Articular chondrocyte of knee joint (primary cell): ENCODE data around the gene ITLN2. TPM values are rescaled to one million over a fixed set of nuclear protein-coding genes. Genes with fewer than 3 reads are reported as not detected.

Experiments used
- total RNA-seq: library from RNA; depleted of rRNA; stranded (reverse); fragments of >200 nt; gene quantifications from 2 replicates; pipeline ENCODE4 v1.2.3, GENCODE V29; 2012

Gene ITLN2
- not detected in 2 replicates for total RNA-seq

GRCh38 chr1:160954158-160955104 lies at the start of gene ITLN2:
ITLN2 (minus strand) TSS chr1:160954809; CDS start chr1:160954741, 68 bp downstream.

Other genes starting within 250 kb of the ITLN2 start
- not detected in 2 replicates for gene CD48, start 243.0 kb downstream of the ITLN2 start, total RNA-seq
- gene SLAMF7, start 215.6 kb downstream of the ITLN2 start, total RNA-seq: not detected in 2 replicates
- not detected in 2 replicates for gene LY9, start 158.6 kb downstream of the ITLN2 start, total RNA-seq
- gene CD244, start 91.9 kb downstream of the ITLN2 start, total RNA-seq: not detected in 2 replicates
- not detected in 2 replicates for gene ITLN1, start 69.6 kb downstream of the ITLN2 start, total RNA-seq
- gene F11R, start 66.3 kb upstream of the ITLN2 start, total RNA-seq: 0.78 and 0.86 TPM in 2 replicates
- gene TSTD1, start 84.2 kb upstream of the ITLN2 start, total RNA-seq: 5.6 and 6.1 TPM in 2 replicates
- 45.6 and 49.1 TPM in 2 replicates for gene USF1, start 91.2 kb upstream of the ITLN2 start, total RNA-seq
- gene ARHGAP30, start 115.1 kb upstream of the ITLN2 start, total RNA-seq: under 0.01 TPM in 1 of 2 replicates, not detected in the other
- gene NECTIN4, start 134.7 kb upstream of the ITLN2 start, total RNA-seq: 0.13 TPM in 1 of 2 replicates, not detected in the other
- 1.4 TPM in 2 replicates for gene KLHDC9, start 143.6 kb upstream of the ITLN2 start, total RNA-seq
- 22.2 and 23.6 TPM in 2 replicates for gene PFDN2, start 163.2 kb upstream of the ITLN2 start, total RNA-seq
- gene NIT1, start 163.3 kb upstream of the ITLN2 start, total RNA-seq: 19.1 and 21.4 TPM in 2 replicates
- 28.6 and 33.5 TPM in 2 replicates for gene DEDD, start 177.9 kb upstream of the ITLN2 start, total RNA-seq
- 133 TPM in 2 replicates for gene UFC1, start 199.2 kb upstream of the ITLN2 start, total RNA-seq
- 5.4 and 5.7 TPM in 2 replicates for gene USP21, start 204.7 kb upstream of the ITLN2 start, total RNA-seq
- 6.8 and 10.2 TPM in 2 replicates for gene PPOX, start 211.6 kb upstream of the ITLN2 start, total RNA-seq
- 11.2 and 16.2 TPM in 2 replicates for gene B4GALT3, start 222.7 kb upstream of the ITLN2 start, total RNA-seq
- gene ADAMTS4, start 244.2 kb upstream of the ITLN2 start, total RNA-seq: 0.43 and 0.52 TPM in 2 replicates
- 63.6 and 75.3 TPM in 2 replicates for gene NDUFS2, start 247.6 kb upstream of the ITLN2 start, total RNA-seq